Neural cell (in vitro differentiated cells): ENCODE results near the gene TMEM252.

Experiments used
- CTCF ChIP-seq: fragments of 450-650 bp; IDR thresholded peaks from 2 replicates; pipeline ENCODE4 v1.5.1; 2014; ENCODE audit warnings: antibody characterized with exemption, mild to moderate bottlenecking, moderate library complexity; ENCODE audit not compliant: poor library complexity, severe bottlenecking
- EP300 ChIP-seq: fragments of 450-650 bp; conservative IDR thresholded peaks from 2 replicates; pipeline ENCODE4 v1.6.1; 2014; ENCODE audit warnings: antibody characterized with exemption, mild to moderate bottlenecking, moderate library complexity; ENCODE audit not compliant: poor library complexity, severe bottlenecking
- EZH2 ChIP-seq: fragments of 200-600, 300-800 bp; shearing (Covaris generic), sonication (generic); IDR thresholded peaks from 2 replicates; pipeline ENCODE4 v1.6.1; 2014; ENCODE audit warnings: antibody characterized with exemption, low read length, borderline replicate concordance, mild to moderate bottlenecking; ENCODE audit not compliant: insufficient read depth, poor library complexity, severe bottlenecking
- MXI1 ChIP-seq: fragments of 450-650 bp; conservative IDR thresholded peaks from 2 replicates; pipeline ENCODE4 v1.6.1; 2014; ENCODE audit warnings: antibody characterized with exemption, mild to moderate bottlenecking; ENCODE audit not compliant: poor library complexity, severe bottlenecking
- POLR2AphosphoS5 ChIP-seq: IDR thresholded peaks from 2 replicates; pipeline ENCODE4 v1.6.1; 2012
- RAD21 ChIP-seq: fragments of 450-650 bp; conservative IDR thresholded peaks from 2 replicates; pipeline ENCODE4 v1.6.1; 2014; ENCODE audit warnings: antibody characterized with exemption, mild to moderate bottlenecking, moderate library complexity
- REST ChIP-seq: IDR thresholded peaks from 2 replicates; pipeline ENCODE4 v1.6.1; 2012; ENCODE audit warnings: borderline replicate concordance
- SMC3 ChIP-seq: fragments of 450-650 bp; conservative IDR thresholded peaks from 2 replicates; pipeline ENCODE4 v1.6.1; 2014; ENCODE audit warnings: antibody characterized with exemption, mild to moderate bottlenecking, moderate library complexity; ENCODE audit not compliant: poor library complexity

- no peak for TF ChIP-seq POLR2AphosphoS5
- no peak for TF ChIP-seq CTCF
- no peak for TF ChIP-seq MXI1
- no peak for TF ChIP-seq EZH2
- TF ChIP-seq RAD21 = no peak
- TF ChIP-seq EP300 = no peak
- no peak for TF ChIP-seq SMC3
- no peak for TF ChIP-seq REST
Observed at GRCh38 chr9:68497629-68498028, 43.1 kb downstream of the TMEM252 start.
